A549 (cell line): ENCODE measurements around the gene SLC16A10. TPM values are rescaled to one million over a fixed set of nuclear protein-coding genes. Genes with fewer than 3 reads are reported as not detected.

Experiments
- ATAC-seq, 2 experiments: fragments of 200-7000 bp in 1 of 2; fragments of >200 bp in 1 of 2; cut with Nextera tagmentation in 1 of 2; cut with Tn5 transposase in 1 of 2; 3 replicates each; pipeline versions ENCODE4 v1.8.0 to v1.9.1; 2018 to 2020; ENCODE audit warnings: mild to moderate bottlenecking in 1 of 2, moderate library complexity in 1 of 2
- CTCF ChIA-PET: fragments of 300-600 bp; sonication (Branson Sonifier 250); formaldehyde crosslinking; extraction: SDS; loops from one replicate; lab custom pipeline; 2021; ENCODE audit warnings: antibody characterized with exemption, inconsistent platforms; lab: Yijun Ruan, JAX
- POLR2A ChIA-PET: fragments of 350-600 bp; formaldehyde crosslinking; extraction: SDS; loops from one replicate; lab custom pipeline; 2021; ENCODE audit warnings: antibody characterized with exemption, inconsistent platforms; lab: Yijun Ruan, JAX
- DNase-seq, 2 experiments: peaks; one replicate each; pipeline versions ENCODE4 v3.0.0 to v3.0.0-alpha.2; 2011 to 2016; ENCODE audit warnings: low read depth in 1 of 2, low spot score in 1 of 2
- FAIRE-seq: peaks from 2 replicates; lab custom pipeline; 2011; peaks lifted over from hg19 to GRCh38; lab: Jason Lieb, UNC
- H3K27ac ChIP-seq, 2 experiments: fragments of >200 bp; sonication (Bioruptor Twin); formaldehyde crosslinking; 3 replicates each; pipeline ENCODE4 v1.5.1; 2016 to 2017
- H3K4me1 ChIP-seq: fragments of >200 bp; sonication (Bioruptor Twin); formaldehyde crosslinking; 3 replicates; pipeline ENCODE4 v1.6.1; 2016
- H3K4me2 ChIP-seq: fragments of >200 bp; sonication (Bioruptor Twin); formaldehyde crosslinking; 3 replicates; pipeline ENCODE4 v1.6.1; 2016
- H3K4me3 ChIP-seq: fragments of >200 bp; sonication (Bioruptor Twin); formaldehyde crosslinking; 3 replicates; pipeline ENCODE4 v1.5.1; 2016
- H3K9me3 ChIP-seq: fragments of >200 bp; sonication (Bioruptor Twin); formaldehyde crosslinking; 3 replicates; pipeline ENCODE4 v1.6.1; 2016
- BHLHE40 ChIP-seq: IDR thresholded peaks from 2 replicates; pipeline ENCODE4 v1.6.1; 2012; ENCODE audit warnings: low read depth, low read length, inconsistent platforms
- CEBPB ChIP-seq, 2 experiments: fragments of >200 bp in 1 of 2; sonication (Bioruptor Twin) in 1 of 2; formaldehyde crosslinking in 1 of 2; IDR thresholded peaks; 2 replicates each; pipeline ENCODE4 v1.6.1; 2012 to 2016
- CHD4 ChIP-seq: fragments of 200-600 bp; sonication (generic); IDR thresholded peaks from 2 replicates; pipeline ENCODE4 v1.6.1; 2016; ENCODE audit warnings: antibody characterized with exemption, mild to moderate bottlenecking, borderline replicate concordance
- EHF ChIP-seq: fragments of 250-450 bp; sonication (Bioruptor Pico); IDR thresholded peaks from 2 replicates; pipeline ENCODE4 v1.5.0; 2020; ENCODE audit warnings: mild to moderate bottlenecking
- EP300 ChIP-seq, 2 experiments: fragments of >200 bp; sonication (Bioruptor Twin); formaldehyde crosslinking; IDR thresholded peaks; 2 replicates in 1 of 2; 3 replicates in 1 of 2; pipeline ENCODE4 v1.6.1; 2016 to 2017
- JUN ChIP-seq, 2 experiments: fragments of >200 bp; sonication (Bioruptor Twin); formaldehyde crosslinking; IDR thresholded peaks; 2 replicates in 1 of 2; 3 replicates in 1 of 2; pipeline ENCODE4 v1.6.1; 2016 to 2017
- JUNB ChIP-seq: fragments of >200 bp; sonication (Bioruptor Twin); formaldehyde crosslinking; IDR thresholded peaks from 2 replicates; pipeline ENCODE4 v1.6.1; 2016
- KDM1A ChIP-seq: fragments of 200-600 bp; sonication (generic); IDR thresholded peaks from 2 replicates; pipeline ENCODE4 v1.6.1; 2016; ENCODE audit warnings: low read depth, mild to moderate bottlenecking
- MAZ ChIP-seq: fragments of 150-350 bp; IDR thresholded peaks from 2 replicates; pipeline ENCODE4 v1.6.1; 2014; ENCODE audit warnings: antibody characterized with exemption, low read depth, low read length, borderline replicate concordance
- NR3C1 ChIP-seq: fragments of >200 bp; sonication (Bioruptor Twin); formaldehyde crosslinking; IDR thresholded peaks from 3 replicates; pipeline ENCODE4 v1.6.1; 2017
- RAD21 ChIP-seq, 2 experiments: fragments of >200 bp in 1 of 2; sonication (Bioruptor Twin) in 1 of 2; formaldehyde crosslinking in 1 of 2; IDR thresholded peaks in 1 of 2; conservative IDR thresholded peaks in 1 of 2; 2 replicates in 1 of 2; 3 replicates in 1 of 2; pipeline ENCODE4 v1.6.1; 2012 to 2018; ENCODE audit warnings: inconsistent platforms in 1 of 2
- RNF2 ChIP-seq: fragments of 200-600 bp; sonication (generic); IDR thresholded peaks from 2 replicates; pipeline ENCODE4 v1.6.1; 2016; ENCODE audit warnings: low read depth, mild to moderate bottlenecking, antibody characterized with exemption, moderate library complexity, borderline replicate concordance
- SMC3 ChIP-seq: fragments of >200 bp; sonication (Bioruptor Twin); formaldehyde crosslinking; IDR thresholded peaks from 3 replicates; pipeline ENCODE4 v1.6.1; 2018; ENCODE audit warnings: inconsistent platforms
- SREBF2 ChIP-seq: fragments of 450-650 bp; IDR thresholded peaks from 2 replicates; pipeline ENCODE4 v1.6.1; 2014; ENCODE audit warnings: mild to moderate bottlenecking, moderate library complexity
- ZC3H11A ChIP-seq: fragments of 450-650 bp; IDR thresholded peaks from 2 replicates; pipeline ENCODE4 v1.6.1; 2014; ENCODE audit warnings: antibody characterized with exemption, mild to moderate bottlenecking
- ZFP36 ChIP-seq: fragments of 450-650 bp; IDR thresholded peaks from 2 replicates; pipeline ENCODE4 v1.6.1; 2014; ENCODE audit warnings: borderline replicate concordance; ENCODE audit not compliant: partially characterized antibody
- ZNF302 ChIP-seq: fragments of 250-450 bp; sonication (Bioruptor Pico); IDR thresholded peaks from 2 replicates; pipeline ENCODE4 v1.9.0; 2021; ENCODE audit warnings: inconsistent platforms, mild to moderate bottlenecking, moderate library complexity
- ZSCAN20 ChIP-seq: fragments of 250-450 bp; sonication (Bioruptor Pico); IDR thresholded peaks from 2 replicates; pipeline ENCODE4 v1.8.0; 2022; ENCODE audit warnings: mild to moderate bottlenecking, moderate library complexity
- WGBS: methylation state at CpG from one replicate; pipeline ENCODE4 v1.1.6; 2017; ENCODE audit errors: missing lambda C conversion rate; 5-methylcytosine and 5-hydroxymethylcytosine counted together
- polyA plus RNA-seq, 4 experiments: library from polyadenylated mRNA; depleted of rRNA in 3 of 4; stranded (reverse); fragments of >200 nt; fragmentation: RNase III in 1 of 4; extraction: RNeasy Plus Mini Kit Qiagen cat#74134 plus additional on column Dnase treatment in 1 of 4; gene quantifications; 2 replicates in 3 of 4; 3 replicates in 1 of 4; pipeline ENCODE4 v1.2.3, GENCODE V29; 2011 to 2017
- TF ChIP-seq, protein P1 (sequence below): fragments of >200 bp; sonication (Bioruptor Twin); formaldehyde crosslinking; IDR thresholded peaks from 3 replicates; pipeline ENCODE4 v1.5.1; 2016
- TF ChIP-seq, protein P2 (sequence below): fragments of 250-450 bp; sonication (Bioruptor Pico); IDR thresholded peaks from 2 replicates; pipeline ENCODE4 v1.5.0; 2020; ENCODE audit warnings: low read depth, mild to moderate bottlenecking, moderate library complexity
- TF ChIP-seq, protein P3 (sequence below): fragments of 150-350 bp; IDR thresholded peaks from 2 replicates; pipeline ENCODE4 v1.6.1; 2014; ENCODE audit warnings: low read depth, mild to moderate bottlenecking, low read length
- TF ChIP-seq, protein P4 (sequence below): fragments of 200-600 bp; sonication (generic); IDR thresholded peaks from 2 replicates; pipeline ENCODE4 v1.6.1; 2016; ENCODE audit warnings: antibody characterized with exemption, mild to moderate bottlenecking, moderate library complexity
- TF ChIP-seq, protein P5 (sequence below): fragments of >200 bp; sonication (Bioruptor Twin); formaldehyde crosslinking; IDR thresholded peaks from 2 replicates; pipeline ENCODE4 v1.6.1; 2016
- TF ChIP-seq, protein P6 (sequence below): fragments of 250-450 bp; sonication (Bioruptor Pico); IDR thresholded peaks from 2 replicates; pipeline ENCODE4 v1.5.0; 2021; ENCODE audit warnings: mild to moderate bottlenecking, moderate library complexity, borderline replicate concordance
- TF ChIP-seq, protein P7 (sequence below): IDR thresholded peaks from 2 replicates; pipeline ENCODE4 v1.6.1; 2012; ENCODE audit warnings: low read depth, borderline replicate concordance

The SLC16A10 gene
- polyA plus RNA-seq, 2 of the 4 experiments (the other 2 are of a cell fraction), result 0.27 to 1.00 TPM

DNA sequence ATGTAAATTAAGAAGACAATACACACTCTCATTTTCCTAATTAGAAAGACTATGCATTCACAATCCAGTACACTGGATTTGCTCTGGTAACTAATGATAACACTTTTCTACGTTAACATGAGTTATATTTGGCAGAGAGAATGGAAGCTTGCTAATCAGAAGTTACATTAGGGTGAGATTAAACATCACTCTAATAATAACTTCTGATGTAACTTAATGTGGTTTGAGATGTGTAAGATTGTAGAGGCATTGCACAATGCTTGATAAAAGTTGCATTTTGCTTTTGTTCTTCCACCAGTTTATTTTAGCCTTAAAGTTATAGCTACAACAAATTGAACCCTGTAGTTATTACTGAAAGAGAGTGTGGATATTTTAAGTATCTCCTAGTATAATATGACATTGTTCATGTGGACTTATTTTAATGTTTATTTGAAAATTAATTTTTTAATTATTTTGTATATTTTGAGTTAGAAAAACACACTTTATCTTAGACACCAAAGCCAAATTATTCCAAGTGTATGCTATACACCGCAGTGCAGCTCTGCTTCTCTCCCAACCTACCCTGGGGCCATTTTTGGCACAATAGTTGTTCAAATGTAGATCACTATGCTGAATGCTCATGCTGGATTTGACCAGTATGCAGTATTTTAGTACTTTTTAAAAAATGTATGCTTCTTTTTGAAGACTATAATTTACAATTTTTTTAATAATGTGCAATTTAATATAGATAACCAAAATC is 143.2 kb downstream of the SLC16A10 start:
- no peak for DNase-seq

More for the DNA sequence above, 143.2 kb downstream of the SLC16A10 start:
- Histone ChIP-seq H3K4me2 (peak overlapping the region; percentile 66), H3K4me3 (no peak overlapping the region), H3K27ac (peak overlapping the region; percentile 59 to 74; a peak in 3 of 6 replicates), H3K4me1 (peaks cover 36% of the 10 kb centered on the region), H3K9me3 (no peaks in the 10 kb centered on the region)
- ATAC-seq (no peak), FAIRE-seq (no peak)
- 77% methylated on average over 2 of the region's 2 CpGs for WGBS
- ChIA-PET CTCF (interaction anchor here (1.3 kb wide), 1 partner anchor 28 kb away, joined by 4 read pairs; a partner anchor contains a TSS), POLR2A (no interaction called here)
- TF ChIP-seq, protein P1, sequence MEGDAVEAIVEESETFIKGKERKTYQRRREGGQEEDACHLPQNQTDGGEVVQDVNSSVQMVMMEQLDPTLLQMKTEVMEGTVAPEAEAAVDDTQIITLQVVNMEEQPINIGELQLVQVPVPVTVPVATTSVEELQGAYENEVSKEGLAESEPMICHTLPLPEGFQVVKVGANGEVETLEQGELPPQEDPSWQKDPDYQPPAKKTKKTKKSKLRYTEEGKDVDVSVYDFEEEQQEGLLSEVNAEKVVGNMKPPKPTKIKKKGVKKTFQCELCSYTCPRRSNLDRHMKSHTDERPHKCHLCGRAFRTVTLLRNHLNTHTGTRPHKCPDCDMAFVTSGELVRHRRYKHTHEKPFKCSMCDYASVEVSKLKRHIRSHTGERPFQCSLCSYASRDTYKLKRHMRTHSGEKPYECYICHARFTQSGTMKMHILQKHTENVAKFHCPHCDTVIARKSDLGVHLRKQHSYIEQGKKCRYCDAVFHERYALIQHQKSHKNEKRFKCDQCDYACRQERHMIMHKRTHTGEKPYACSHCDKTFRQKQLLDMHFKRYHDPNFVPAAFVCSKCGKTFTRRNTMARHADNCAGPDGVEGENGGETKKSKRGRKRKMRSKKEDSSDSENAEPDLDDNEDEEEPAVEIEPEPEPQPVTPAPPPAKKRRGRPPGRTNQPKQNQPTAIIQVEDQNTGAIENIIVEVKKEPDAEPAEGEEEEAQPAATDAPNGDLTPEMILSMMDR, result no peak
- TF ChIP-seq MAZ (no peak), JUN (IDR thresholded peaks at IDR 0.05) (no peak), EHF (CRISPR knock-in tag) (no peak), SREBF2 (no peak), BHLHE40 (no peak), NR3C1 (no peak), ZSCAN20 (no peak), ZNF302 (no peak), EP300 (IDR thresholded peaks at IDR 0.05) (no peak), CHD4 (no peak), CEBPB (IDR thresholded peaks at IDR 0.05) (peak; percentile 55 to 89; a peak in 3 of 4 replicates), ZC3H11A (no peak), KDM1A (no peak), RAD21 (conservative IDR thresholded peaks at IDR 0.05 in 1 of 2, IDR thresholded peaks at IDR 0.05 in 1 of 2) (no peak), SMC3 (no peak), ZFP36 (no peak), JUNB (peak; percentile 34; the same call in 1 of the 2 replicates), RNF2 (no peak)
- TF ChIP-seq, protein P2, sequence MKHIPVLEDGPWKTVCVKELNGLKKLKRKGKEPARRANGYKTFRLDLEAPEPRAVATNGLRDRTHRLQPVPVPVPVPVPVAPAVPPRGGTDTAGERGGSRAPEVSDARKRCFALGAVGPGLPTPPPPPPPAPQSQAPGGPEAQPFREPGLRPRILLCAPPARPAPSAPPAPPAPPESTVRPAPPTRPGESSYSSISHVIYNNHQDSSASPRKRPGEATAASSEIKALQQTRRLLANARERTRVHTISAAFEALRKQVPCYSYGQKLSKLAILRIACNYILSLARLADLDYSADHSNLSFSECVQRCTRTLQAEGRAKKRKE (CRISPR knock-in tag), result no peak
- TF ChIP-seq, protein P3, sequence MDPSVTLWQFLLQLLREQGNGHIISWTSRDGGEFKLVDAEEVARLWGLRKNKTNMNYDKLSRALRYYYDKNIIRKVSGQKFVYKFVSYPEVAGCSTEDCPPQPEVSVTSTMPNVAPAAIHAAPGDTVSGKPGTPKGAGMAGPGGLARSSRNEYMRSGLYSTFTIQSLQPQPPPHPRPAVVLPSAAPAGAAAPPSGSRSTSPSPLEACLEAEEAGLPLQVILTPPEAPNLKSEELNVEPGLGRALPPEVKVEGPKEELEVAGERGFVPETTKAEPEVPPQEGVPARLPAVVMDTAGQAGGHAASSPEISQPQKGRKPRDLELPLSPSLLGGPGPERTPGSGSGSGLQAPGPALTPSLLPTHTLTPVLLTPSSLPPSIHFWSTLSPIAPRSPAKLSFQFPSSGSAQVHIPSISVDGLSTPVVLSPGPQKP, result no peak
- TF ChIP-seq, protein P4, sequence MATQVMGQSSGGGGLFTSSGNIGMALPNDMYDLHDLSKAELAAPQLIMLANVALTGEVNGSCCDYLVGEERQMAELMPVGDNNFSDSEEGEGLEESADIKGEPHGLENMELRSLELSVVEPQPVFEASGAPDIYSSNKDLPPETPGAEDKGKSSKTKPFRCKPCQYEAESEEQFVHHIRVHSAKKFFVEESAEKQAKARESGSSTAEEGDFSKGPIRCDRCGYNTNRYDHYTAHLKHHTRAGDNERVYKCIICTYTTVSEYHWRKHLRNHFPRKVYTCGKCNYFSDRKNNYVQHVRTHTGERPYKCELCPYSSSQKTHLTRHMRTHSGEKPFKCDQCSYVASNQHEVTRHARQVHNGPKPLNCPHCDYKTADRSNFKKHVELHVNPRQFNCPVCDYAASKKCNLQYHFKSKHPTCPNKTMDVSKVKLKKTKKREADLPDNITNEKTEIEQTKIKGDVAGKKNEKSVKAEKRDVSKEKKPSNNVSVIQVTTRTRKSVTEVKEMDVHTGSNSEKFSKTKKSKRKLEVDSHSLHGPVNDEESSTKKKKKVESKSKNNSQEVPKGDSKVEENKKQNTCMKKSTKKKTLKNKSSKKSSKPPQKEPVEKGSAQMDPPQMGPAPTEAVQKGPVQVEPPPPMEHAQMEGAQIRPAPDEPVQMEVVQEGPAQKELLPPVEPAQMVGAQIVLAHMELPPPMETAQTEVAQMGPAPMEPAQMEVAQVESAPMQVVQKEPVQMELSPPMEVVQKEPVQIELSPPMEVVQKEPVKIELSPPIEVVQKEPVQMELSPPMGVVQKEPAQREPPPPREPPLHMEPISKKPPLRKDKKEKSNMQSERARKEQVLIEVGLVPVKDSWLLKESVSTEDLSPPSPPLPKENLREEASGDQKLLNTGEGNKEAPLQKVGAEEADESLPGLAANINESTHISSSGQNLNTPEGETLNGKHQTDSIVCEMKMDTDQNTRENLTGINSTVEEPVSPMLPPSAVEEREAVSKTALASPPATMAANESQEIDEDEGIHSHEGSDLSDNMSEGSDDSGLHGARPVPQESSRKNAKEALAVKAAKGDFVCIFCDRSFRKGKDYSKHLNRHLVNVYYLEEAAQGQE, result no peak
- TF ChIP-seq, protein P5, sequence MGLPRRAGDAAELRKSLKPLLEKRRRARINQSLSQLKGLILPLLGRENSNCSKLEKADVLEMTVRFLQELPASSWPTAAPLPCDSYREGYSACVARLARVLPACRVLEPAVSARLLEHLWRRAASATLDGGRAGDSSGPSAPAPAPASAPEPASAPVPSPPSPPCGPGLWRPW, result peak; percentile 54; the same call in 1 of the 2 replicates
- TF ChIP-seq, protein P6, sequence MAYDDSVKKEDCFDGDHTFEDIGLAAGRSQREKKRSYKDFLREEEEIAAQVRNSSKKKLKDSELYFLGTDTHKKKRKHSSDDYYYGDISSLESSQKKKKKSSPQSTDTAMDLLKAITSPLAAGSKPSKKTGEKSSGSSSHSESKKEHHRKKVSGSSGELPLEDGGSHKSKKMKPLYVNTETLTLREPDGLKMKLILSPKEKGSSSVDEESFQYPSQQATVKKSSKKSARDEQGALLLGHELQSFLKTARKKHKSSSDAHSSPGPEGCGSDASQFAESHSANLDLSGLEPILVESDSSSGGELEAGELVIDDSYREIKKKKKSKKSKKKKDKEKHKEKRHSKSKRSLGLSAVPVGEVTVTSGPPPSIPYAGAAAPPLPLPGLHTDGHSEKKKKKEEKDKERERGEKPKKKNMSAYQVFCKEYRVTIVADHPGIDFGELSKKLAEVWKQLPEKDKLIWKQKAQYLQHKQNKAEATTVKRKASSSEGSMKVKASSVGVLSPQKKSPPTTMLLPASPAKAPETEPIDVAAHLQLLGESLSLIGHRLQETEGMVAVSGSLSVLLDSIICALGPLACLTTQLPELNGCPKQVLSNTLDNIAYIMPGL, result no peak
- TF ChIP-seq, protein P7, sequence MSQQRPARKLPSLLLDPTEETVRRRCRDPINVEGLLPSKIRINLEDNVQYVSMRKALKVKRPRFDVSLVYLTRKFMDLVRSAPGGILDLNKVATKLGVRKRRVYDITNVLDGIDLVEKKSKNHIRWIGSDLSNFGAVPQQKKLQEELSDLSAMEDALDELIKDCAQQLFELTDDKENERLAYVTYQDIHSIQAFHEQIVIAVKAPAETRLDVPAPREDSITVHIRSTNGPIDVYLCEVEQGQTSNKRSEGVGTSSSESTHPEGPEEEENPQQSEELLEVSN, result no peak
